ENCODE results near the gene LRRC26.

LRRC26 gene

GRCh38 chr9:137198902-137199283, 29.0 kb upstream of the LRRC26 start:
- DNase-seq (ENCODE audit: low spot score): no peak

DNA sequence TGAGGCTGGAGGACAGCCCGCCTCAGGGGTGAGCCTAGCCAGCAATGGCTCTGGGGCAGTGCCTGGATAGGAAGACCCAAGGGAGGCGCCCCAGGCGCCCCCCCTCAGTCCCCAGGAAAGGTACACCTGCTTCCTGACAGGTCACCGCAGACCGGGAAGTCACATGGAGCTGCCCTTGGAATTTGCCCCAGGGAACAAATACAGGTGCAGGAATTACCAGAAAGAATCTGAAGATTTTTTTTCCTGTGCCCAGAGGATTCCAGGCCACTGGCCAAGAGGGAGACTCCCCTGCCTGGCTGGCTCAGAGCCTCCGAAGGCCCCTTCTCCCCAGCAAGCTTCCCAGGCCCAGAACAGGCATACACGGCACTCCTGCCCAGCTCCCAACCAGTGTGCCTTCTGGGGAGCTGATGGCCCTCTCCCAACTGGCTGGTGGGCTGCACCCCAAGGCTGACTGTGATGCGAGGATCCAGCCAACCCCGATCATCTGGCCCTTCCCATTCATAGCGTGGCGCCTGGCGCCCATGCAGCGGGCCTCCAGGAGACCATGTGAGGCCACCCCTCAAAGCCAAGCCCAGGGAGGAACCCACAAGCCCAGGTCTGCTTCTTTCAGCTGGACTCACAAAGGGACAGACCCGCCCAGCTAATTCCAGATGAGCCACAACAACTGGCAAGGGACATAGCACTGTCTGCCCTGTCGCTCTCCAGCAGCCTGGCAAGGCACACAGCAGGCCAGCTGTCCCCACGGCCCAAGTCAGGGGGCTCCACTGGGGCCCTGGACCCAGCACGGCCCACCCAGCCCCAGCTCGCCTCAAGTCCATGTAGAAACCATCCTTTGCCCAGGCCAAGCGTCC, 28.4 kb upstream of the LRRC26 start:
- DNase-seq (ENCODE audit: low spot score): no peak

DNA sequence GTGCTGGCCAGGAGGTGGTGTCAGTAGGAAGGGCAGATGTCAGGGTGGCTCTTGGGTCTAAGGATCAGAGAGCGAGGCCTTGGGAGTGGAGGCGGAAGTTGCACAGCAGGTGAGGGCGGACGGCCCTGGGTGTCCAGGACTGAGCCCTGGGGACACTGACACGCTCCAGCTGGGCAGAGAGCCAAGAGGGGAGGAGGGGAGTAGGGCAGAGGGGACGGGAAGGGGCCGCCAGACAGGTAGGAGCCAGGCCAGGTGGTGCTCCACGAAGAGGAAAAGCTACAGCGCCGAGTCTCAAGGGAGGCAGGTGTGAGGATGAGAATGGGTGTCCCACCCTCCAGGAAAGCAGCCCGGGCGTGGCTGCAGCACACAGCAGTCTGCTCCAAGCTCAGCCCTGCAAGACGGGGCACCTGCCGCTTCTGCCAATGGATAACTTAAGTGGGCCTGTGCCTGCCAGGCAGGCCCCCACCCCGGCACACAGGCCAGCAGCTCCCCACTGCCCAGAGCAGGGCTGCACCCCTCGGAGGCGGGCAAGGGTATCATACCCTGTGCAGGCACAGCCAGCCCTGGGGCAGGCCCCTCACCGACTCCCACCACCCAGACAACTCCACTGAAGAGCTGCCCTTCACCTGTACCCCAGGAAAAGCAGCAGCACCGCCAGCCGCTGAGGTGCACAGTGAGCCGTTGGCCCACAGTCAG, 25.8 kb upstream of the LRRC26 start:
- DNase-seq (ENCODE audit: low spot score): peak; percentile 70

DNA sequence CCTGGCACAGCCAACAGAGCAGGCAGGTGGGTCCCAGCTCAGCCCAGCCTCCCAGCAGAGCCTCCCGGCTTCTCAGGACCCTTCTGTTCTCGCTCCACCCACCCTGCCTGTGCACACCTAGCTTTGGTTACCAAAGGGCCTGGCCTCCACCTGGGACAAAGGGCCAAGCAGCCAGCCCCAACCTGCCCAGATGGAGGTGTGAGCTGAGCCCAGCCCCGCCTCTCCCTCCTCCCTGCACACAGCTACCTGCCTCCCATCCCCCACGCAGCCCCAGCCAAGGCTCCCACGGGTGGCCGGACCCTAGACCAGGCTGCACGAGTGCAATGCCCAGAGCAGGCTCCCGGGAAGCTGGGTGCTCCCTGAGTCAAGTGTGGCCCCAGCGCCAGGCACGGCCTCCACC, 25.1 kb upstream of the LRRC26 start:
- DNase-seq (ENCODE audit: low spot score): no peak

GRCh38 chr9:137194388-137194787, 24.5 kb upstream of the LRRC26 start:
- peak; percentile 73 for DNase-seq (ENCODE audit: low spot score)

- no peak for DNase-seq (ENCODE audit: low spot score)
Observed at GRCh38 chr9:137193771-137194170, 23.9 kb upstream of the LRRC26 start.

- DNase-seq (ENCODE audit: low spot score): no peak
Observed at GRCh38 chr9:137192859-137193258, 23.0 kb upstream of the LRRC26 start.

- DNase-seq (ENCODE audit: low spot score): no peak
Observed at GRCh38 chr9:137192448-137192780, 22.6 kb upstream of the LRRC26 start.

DNA sequence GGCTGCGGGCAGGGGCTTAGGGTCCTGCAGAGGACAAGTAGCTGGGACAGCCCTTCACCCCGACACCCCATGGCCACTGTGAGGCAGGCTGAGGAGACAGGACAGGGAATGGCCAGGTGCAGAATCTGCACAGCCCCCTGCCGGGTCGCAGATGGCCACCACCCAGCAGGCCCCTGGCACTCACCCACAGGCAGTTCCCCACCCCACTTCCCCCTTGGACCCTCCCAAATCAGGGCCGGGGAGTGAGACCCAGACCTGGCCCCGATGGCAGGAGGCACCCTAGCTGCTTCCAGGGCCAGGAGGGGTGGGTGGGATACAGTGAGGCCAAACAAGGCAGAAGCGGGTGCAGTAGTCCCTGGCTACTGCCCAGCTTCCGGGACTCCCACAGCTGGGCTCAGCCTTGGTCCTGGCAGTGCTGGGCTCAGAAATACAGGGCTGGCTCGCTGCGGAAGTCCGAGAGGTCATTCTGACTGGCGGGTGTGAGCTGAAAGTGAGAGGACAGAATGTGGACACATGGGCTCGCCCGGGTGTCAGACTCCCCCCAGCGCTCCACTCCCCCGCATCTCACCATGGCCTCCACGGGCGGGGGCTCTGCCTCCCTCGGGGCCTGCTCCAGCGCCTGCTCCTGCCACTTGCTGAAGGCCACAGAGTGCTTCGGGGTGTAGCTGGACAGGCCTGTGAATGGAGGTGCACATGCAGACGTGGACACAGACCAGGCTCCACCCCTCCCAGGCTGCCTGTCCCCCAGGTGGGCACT, 22.0 kb upstream of the LRRC26 start:
- DNase-seq (ENCODE audit: low spot score): no peak

GRCh38 chr9:137191245-137191644, 21.4 kb upstream of the LRRC26 start:
- DNase-seq (ENCODE audit: low spot score): no peak

DNA sequence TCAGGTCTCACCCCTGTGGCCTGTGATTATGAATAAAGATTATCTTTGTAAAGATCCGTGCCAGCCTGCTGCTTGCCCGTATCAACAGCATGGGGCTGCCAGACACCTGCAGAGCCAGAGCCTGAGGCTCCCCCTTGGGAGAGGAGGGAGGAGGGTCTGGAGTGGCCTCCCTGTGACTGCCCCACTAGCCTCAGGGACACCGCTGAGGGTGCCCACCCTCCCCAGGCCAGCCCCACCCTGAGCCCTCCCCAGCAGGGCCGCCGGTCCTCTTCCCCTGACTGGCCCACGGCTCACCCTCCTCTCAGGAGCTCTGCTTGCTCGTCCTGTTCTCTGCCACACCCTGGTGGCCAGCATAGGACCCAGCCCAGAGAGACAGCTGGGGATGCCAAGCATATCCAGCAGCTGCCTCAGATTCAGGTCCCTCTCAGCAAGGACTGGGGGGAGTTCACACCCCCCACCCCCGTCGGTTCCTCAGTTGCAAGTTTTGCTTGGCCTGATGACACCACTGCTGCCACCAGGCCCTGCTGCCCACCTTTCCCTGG, 20.5 kb upstream of the LRRC26 start:
- no peak for DNase-seq (ENCODE audit: low spot score)

DNA sequence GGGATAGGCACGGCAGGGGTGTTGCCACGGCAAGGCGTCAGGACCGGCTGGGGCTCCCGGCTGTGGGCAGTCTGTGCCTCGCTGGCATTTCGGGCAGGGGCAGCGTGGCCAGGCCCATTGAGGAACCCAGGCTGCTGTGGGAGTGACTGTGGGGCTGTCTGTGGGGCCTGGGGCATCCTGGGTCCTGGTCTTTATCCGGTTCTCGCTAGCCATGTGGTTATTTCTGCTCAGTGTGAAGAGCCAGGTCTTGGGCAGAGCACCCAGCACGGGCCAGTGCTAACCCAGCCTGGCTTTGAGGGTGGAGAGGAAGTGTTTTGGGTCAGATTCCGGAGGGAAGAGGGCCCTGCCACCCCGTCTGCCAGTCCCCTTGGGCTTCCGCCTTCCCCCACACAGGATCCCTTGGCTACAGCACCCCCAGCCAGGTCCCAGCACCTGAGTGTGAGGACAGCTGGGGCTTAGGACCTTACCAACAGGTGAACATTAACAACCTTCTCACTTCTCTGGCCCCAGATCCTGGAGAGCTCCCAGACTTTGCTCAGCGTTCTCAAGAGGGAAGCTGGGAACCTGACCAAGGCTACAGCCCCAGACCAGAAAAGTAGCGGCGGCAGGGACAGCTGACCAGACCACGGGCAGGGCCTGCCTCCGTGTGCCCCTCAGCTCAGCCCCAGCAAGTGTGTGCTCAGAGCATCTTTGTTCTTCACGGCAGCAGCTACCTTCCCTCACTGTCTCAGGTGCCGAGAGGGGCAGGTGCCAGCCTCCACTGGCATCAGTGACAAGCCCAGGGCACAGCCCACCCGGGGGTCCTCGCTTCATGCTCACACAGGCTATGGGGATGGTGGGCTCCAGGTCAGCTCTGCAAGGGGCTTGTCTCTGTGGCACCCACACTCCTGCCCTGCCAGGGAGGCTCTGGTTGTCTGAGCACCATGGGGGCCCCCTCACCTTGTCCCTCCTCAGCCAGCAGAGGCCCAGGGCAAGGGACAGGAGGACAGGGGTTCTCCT, 19.7 kb upstream of the LRRC26 start:
- DNase-seq (ENCODE audit: low spot score): no peak

- peak; percentile 98 for DNase-seq (ENCODE audit: low spot score)
Observed at GRCh38 chr9:137188490-137189296, 18.8 kb upstream of the LRRC26 start, which contains the start of the genes ANAPC2 and SSNA1. Gene ANAPC2, minus strand, starts transcription at chr9:137188560. Its CDS starts 28 bp downstream, at chr9:137188532. Gene SSNA1, plus strand, starts transcription at chr9:137188676. Its CDS starts 51 bp downstream, at chr9:137188727.

DNA sequence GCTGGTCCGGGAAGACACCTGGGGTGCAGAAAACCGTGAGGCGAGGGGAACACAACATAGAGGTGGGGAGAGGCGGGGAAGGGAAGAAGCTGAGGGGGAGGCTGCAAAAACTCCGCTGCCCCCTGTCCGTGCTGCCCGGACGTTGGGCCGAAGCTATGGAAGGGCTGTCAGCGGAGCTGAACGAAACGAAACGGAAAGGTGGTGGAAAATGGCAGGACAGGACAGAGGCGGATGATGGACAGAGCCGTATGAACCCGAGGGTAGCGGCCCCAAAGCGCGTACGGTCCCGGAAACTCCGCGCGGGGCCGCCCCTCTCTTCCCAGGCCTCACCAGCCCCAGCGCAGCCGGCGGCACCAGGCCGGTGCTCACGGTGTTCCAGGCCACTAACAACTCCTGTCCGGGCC, 18.2 kb upstream of the LRRC26 start:
- DNase-seq (ENCODE audit: low spot score): no peak

- no peak for DNase-seq (ENCODE audit: low spot score)
Observed at GRCh38 chr9:137187386-137187785, 17.5 kb upstream of the LRRC26 start.

GRCh38 chr9:137186385-137186784, 16.5 kb upstream of the LRRC26 start:
- DNase-seq (ENCODE audit: low spot score): no peak

- DNase-seq (ENCODE audit: low spot score): no peak
Observed at GRCh38 chr9:137185921-137186320, 16.1 kb upstream of the LRRC26 start.

- DNase-seq (ENCODE audit: low spot score): no peak
Observed at GRCh38 chr9:137184881-137185660, 15.2 kb upstream of the LRRC26 start.

- no peak for DNase-seq (ENCODE audit: low spot score)
Observed at GRCh38 chr9:137183980-137184595, 14.2 kb upstream of the LRRC26 start.

Measured in D341Med (cell line).